ENCODE results near the gene MAP3K19. TPM values are rescaled to one million over a fixed set of nuclear protein-coding genes. Genes with fewer than 3 reads are reported as not detected.

Gene MAP3K19
- total and polyA plus RNA-seq, 10 of the 15 experiments (the other 5 are each of a cell fraction or from before 2014, with no cell fraction given): 0.05 TPM; not detected in 9

DNA sequence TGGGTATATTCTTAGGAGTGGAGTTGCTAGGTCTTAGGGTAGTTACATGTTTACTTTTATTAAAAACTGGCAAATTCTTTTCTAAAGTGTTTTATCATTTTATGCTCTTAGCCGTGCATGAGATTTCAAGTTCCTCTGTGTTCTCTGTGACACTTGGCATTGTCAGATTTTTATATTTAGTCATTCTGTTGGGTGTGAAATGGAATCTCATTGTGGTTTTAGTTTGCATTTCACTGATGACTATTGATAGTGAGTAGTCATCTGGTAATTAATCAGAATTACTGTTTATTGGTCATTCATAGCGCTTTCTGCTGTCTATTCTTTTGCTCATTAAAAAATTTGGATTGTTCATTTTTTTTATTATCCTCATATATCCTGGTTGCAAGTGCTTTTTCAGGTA lies 39.0 kb upstream of the MAP3K19 start:
- no peaks in the 10 kb centered on the region for H4K20me1 ChIP-seq (ENCODE audit: control insufficient read depth, insufficient read depth)
- peaks cover 5% of the 10 kb centered on the region; the same call in 2 of the 3 replicates for H3K9me3 ChIP-seq (replicated peaks; ENCODE audit: control insufficient read depth, insufficient read depth, low read length)
- POLR2A ChIA-PET: no interaction called here
- CTCF ChIA-PET: interaction anchor here (0.7 to 1.4 kb wide), 2 partner anchors 19 to 29 kb away, joined by 3 read pairs; no protein-coding TSS in a partner anchor
- H3K4me1 ChIP-seq (ENCODE audit: control insufficient read depth, insufficient read depth, low read length): no peaks in the 10 kb centered on the region
- H3K9ac ChIP-seq (ENCODE audit: control insufficient read depth, insufficient read depth, low read length): no peak overlapping the region
- TF ChIP-seq CBFB (IDR thresholded peaks at IDR 0.05; ENCODE audit: low read depth) (no peak), IRF4 (IDR thresholded peaks at IDR 0.05; ENCODE audit: low read depth, low read length) (no peak), MEF2A (IDR thresholded peaks at IDR 0.05; ENCODE audit: insufficient read depth, low read depth, low read length) (no peak), STAT1 (conservative IDR thresholded peaks at IDR 0.05) (no peak), ZZZ3 (IDR thresholded peaks at IDR 0.05; ENCODE audit: control insufficient read depth, insufficient read length, low read depth) (no peak), BRCA1 (IDR thresholded peaks at IDR 0.05; ENCODE audit: low read depth, low read length) (no peak), POLR2AphosphoS5 (IDR thresholded peaks at IDR 0.05; ENCODE audit: low read length) (no peak), SREBF2 (IDR thresholded peaks at IDR 0.05; ENCODE audit: low read length) (no peak), MYB (IDR thresholded peaks at IDR 0.05; ENCODE audit: borderline replicate concordance, low read depth, low read length) (no peak)
- TF ChIP-seq, protein P1, sequence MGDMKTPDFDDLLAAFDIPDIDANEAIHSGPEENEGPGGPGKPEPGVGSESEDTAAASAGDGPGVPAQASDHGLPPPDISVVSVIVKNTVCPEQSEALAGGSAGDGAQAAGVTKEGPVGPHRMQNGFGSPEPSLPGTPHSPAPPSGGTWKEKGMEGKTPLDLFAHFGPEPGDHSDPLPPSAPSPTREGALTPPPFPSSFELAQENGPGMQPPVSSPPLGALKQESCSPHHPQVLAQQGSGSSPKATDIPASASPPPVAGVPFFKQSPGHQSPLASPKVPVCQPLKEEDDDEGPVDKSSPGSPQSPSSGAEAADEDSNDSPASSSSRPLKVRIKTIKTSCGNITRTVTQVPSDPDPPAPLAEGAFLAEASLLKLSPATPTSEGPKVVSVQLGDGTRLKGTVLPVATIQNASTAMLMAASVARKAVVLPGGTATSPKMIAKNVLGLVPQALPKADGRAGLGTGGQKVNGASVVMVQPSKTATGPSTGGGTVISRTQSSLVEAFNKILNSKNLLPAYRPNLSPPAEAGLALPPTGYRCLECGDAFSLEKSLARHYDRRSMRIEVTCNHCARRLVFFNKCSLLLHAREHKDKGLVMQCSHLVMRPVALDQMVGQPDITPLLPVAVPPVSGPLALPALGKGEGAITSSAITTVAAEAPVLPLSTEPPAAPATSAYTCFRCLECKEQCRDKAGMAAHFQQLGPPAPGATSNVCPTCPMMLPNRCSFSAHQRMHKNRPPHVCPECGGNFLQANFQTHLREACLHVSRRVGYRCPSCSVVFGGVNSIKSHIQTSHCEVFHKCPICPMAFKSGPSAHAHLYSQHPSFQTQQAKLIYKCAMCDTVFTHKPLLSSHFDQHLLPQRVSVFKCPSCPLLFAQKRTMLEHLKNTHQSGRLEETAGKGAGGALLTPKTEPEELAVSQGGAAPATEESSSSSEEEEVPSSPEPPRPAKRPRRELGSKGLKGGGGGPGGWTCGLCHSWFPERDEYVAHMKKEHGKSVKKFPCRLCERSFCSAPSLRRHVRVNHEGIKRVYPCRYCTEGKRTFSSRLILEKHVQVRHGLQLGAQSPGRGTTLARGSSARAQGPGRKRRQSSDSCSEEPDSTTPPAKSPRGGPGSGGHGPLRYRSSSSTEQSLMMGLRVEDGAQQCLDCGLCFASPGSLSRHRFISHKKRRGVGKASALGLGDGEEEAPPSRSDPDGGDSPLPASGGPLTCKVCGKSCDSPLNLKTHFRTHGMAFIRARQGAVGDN (IDR thresholded peaks at IDR 0.05): no peak
- TF ChIP-seq, protein P2, sequence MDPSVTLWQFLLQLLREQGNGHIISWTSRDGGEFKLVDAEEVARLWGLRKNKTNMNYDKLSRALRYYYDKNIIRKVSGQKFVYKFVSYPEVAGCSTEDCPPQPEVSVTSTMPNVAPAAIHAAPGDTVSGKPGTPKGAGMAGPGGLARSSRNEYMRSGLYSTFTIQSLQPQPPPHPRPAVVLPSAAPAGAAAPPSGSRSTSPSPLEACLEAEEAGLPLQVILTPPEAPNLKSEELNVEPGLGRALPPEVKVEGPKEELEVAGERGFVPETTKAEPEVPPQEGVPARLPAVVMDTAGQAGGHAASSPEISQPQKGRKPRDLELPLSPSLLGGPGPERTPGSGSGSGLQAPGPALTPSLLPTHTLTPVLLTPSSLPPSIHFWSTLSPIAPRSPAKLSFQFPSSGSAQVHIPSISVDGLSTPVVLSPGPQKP (IDR thresholded peaks at IDR 0.05; ENCODE audit: low read depth, low read length): no peak
- TF ChIP-seq, protein P3, sequence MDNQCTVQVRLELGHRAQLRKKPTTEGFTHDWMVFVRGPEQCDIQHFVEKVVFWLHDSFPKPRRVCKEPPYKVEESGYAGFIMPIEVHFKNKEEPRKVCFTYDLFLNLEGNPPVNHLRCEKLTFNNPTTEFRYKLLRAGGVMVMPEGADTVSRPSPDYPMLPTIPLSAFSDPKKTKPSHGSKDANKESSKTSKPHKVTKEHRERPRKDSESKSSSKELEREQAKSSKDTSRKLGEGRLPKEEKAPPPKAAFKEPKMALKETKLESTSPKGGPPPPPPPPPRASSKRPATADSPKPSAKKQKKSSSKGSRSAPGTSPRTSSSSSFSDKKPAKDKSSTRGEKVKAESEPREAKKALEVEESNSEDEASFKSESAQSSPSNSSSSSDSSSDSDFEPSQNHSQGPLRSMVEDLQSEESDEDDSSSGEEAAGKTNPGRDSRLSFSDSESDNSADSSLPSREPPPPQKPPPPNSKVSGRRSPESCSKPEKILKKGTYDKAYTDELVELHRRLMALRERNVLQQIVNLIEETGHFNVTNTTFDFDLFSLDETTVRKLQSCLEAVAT (IDR thresholded peaks at IDR 0.05): no peak
- FAIRE-seq (no peak), ATAC-seq (no peak), DNase-seq (ENCODE audit: low read depth, low spot score) (no peak)
- SMC1A ChIA-PET (ENCODE audit: uncharacterized antibody, unreplicated experiment): no interaction called here
- no peak overlapping the region for H3K4me2 ChIP-seq (ENCODE audit: control insufficient read depth, insufficient read depth)
- no peaks in the 10 kb centered on the region; a peak in 1 of 4 replicates for H3K36me3 ChIP-seq (ENCODE audit: control insufficient read depth in 2 of 2, insufficient read depth in 2 of 2, low read length in 1 of 2)
- H3K4me3 ChIP-seq: no peak overlapping the region
- in situ Hi-C loops (cut with MboI): no loop called here
- peaks cover 3% of the 10 kb centered on the region for H3K79me2 ChIP-seq (ENCODE audit: control insufficient read depth, insufficient read depth, low read length)
- no peak overlapping the region for H2AFZ ChIP-seq (ENCODE audit: control insufficient read depth, low read depth, low read length)
- 100% methylated on average over 2 of the region's 2 CpGs for WGBS (ENCODE audit: insufficient coverage, insufficient replicate concordance, low lambda C conversion rate, missing lambda C conversion rate)
- intact Hi-C loops (cut with micrococcal nuclease; ENCODE audit: unreplicated experiment): no loop called here
- no TSS peak for BruUV-seq (replicated peaks)
- H3K27ac ChIP-seq (ENCODE audit: control insufficient read depth, insufficient read depth): no peak overlapping the region
- H3K27me3 ChIP-seq (replicated peaks in 1 of 2; ENCODE audit: control insufficient read depth in 2 of 2, insufficient read depth in 2 of 2, low read length in 1 of 2): no peaks in the 10 kb centered on the region
- RAD21 ChIA-PET (ENCODE audit: unreplicated experiment): no interaction called here

All from GM12878 (cell line).